Glutamatergic neuron (in vitro differentiated cells): ENCODE results near the gene CREB5. TPM values are rescaled to one million over a fixed set of nuclear protein-coding genes. Genes with fewer than 3 reads are reported as not detected.
A peak's percentile ranks its signal among the peaks of the same experiment; 100 is the strongest.

Experiments
- DNase-seq: peaks from one replicate; pipeline ENCODE4 v3.0.0; 2022
- H3K27ac Mint-ChIP-seq: one replicate; pipeline ENCODE4 v1.8.0; 2020; ENCODE audit warnings: mild to moderate bottlenecking, mixed read lengths, inconsistent platforms; ENCODE audit not compliant: unreplicated experiment
- H3K27me3 Mint-ChIP-seq: one replicate; pipeline ENCODE4 v1.8.0; 2020; ENCODE audit warnings: mild to moderate bottlenecking, moderate library complexity, mixed read lengths, inconsistent platforms; ENCODE audit not compliant: unreplicated experiment
- H3K36me3 Mint-ChIP-seq: one replicate; pipeline ENCODE4 v1.8.0; 2020; ENCODE audit warnings: mild to moderate bottlenecking, mixed read lengths, inconsistent platforms; ENCODE audit not compliant: unreplicated experiment
- H3K4me1 Mint-ChIP-seq: one replicate; pipeline ENCODE4 v1.8.0; 2020; ENCODE audit warnings: mild to moderate bottlenecking, low read depth, mixed read lengths, inconsistent platforms; ENCODE audit not compliant: unreplicated experiment
- H3K4me3 Mint-ChIP-seq: one replicate; pipeline ENCODE4 v1.8.0; 2020; ENCODE audit warnings: mild to moderate bottlenecking, mixed read lengths, inconsistent platforms; ENCODE audit not compliant: unreplicated experiment
- H3K9me3 Mint-ChIP-seq: one replicate; pipeline ENCODE4 v1.8.0; 2020; ENCODE audit warnings: mild to moderate bottlenecking, moderate library complexity, mixed read lengths, inconsistent platforms; ENCODE audit not compliant: unreplicated experiment
- CTCF ChIP-seq: fragments of 200-600 bp; sonication (generic); IDR thresholded peaks from one replicate; pipeline ENCODE4 v1.5.0; 2021; ENCODE audit not compliant: partially characterized antibody, unreplicated experiment
- total RNA-seq: library from RNA; stranded (reverse); fragmentation: NEBNext Ultra II Directional; extraction: Animal tissue kit (Norgen Biotek cat#: 25700); gene quantifications from one replicate; pipeline ENCODE4 v1.2.1, GENCODE V29; 2021; ENCODE audit not compliant: unreplicated experiment

Gene CREB5
- total RNA-seq, 1 donor from 2014 or later, result 50.4 TPM

DNA sequence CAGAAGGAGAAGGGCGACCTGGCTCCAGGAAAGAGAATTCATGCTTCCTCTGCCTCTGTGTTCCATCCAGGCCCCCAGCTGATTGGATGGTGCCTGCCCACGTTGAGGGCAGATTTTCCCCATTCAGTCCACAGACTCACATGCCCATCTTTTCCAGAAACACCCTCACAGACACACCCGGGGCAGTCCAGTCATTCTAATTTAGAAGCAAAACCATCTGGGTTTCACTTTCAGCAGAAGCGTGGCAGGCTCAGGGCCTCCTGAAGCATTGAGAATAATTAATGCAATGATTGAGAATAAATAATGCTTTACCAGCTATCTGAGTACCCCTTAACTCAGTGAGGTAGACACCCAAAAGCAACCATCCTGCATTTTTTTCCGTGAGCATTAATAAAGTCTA is 30.2 kb upstream of the CREB5 start:
- Mint-ChIP-seq H3K4me1 (no peaks in the 10 kb centered on the region), H3K27ac (no peak overlapping the region), H3K9me3 (no peaks in the 10 kb centered on the region), H3K4me3 (no peak overlapping the region), H3K27me3 (peaks cover 2% of the 10 kb centered on the region), H3K36me3 (no peaks in the 10 kb centered on the region)
- DNase-seq, result no peak
- no peak for TF ChIP-seq CTCF

DNA sequence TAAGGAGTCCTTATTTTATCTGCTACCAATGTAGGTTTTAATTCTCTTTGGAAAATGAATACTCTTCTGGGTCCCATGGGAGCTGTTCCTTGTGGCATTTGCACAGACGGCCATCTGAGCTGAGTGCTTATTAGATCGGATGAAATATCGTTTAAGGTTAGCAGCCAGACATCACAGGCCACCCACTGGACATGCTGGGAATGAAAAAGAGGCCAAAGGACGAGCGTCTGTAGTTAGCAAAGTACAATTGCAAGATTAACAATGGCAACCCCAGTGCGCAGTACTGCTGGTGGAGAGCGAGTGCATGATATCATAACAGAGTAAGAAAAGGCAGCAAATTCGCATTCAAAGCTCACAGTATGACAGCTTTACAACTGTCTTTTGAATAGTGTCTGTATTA is 28.3 kb upstream of the CREB5 start:
- Mint-ChIP-seq H3K4me1 (no peaks in the 10 kb centered on the region), H3K27me3 (peaks cover 2% of the 10 kb centered on the region), H3K9me3 (no peaks in the 10 kb centered on the region), H3K36me3 (no peaks in the 10 kb centered on the region), H3K27ac (no peak overlapping the region), H3K4me3 (no peak overlapping the region)
- TF ChIP-seq CTCF, result peak; percentile 29
- DNase-seq, result peak; percentile 29

DNA sequence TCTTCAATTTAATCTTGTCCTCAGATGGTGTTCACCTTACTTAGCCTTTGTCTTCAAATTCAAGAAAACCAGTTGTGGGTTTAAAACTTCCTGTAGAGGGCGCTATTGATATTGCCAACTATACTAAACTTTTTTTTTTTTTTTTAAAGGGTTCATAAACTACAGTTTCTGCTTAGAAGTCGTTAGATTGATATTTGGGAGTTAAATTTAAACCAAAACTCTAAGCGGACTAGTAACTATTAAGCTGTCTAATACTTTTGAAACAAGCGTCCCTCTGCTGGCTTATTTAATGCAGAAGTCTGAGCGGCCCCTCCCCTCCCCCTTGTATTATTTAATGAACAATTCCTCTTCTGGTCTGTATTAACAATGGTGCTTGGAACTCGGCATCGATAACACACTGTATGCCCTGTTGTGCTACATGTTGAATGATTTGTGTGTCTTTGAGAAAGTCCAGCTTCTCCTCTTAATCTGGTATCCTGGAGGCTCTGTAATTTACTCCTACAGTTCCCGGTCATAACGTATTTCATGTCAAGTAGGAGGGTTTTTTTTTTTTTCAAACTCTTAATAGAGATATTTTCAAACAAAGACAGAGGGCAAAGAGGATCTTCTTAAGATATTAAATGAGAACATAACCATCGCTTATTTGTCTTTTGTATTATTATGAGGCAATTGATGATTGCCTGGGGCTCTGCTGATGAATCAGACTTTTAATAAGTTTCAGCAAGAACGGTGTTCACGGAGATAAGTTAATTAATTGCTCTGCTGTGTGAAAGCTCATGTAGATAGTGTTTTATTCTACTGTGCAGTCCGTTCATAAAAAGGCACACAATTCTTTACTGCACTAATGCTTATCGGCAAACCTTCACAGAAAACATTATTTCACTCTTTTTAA is 22.6 kb upstream of the CREB5 start:
- TF ChIP-seq CTCF, result peak; percentile 87
- H3K36me3 Mint-ChIP-seq, result no peaks in the 10 kb centered on the region
- DNase-seq, result no peak
- no peaks in the 10 kb centered on the region for H3K27me3 Mint-ChIP-seq
- peaks cover 4% of the 10 kb centered on the region for H3K4me1 Mint-ChIP-seq
- no peak overlapping the region for H3K27ac Mint-ChIP-seq
- no peaks in the 10 kb centered on the region for H3K9me3 Mint-ChIP-seq
- no peak overlapping the region for H3K4me3 Mint-ChIP-seq

DNA sequence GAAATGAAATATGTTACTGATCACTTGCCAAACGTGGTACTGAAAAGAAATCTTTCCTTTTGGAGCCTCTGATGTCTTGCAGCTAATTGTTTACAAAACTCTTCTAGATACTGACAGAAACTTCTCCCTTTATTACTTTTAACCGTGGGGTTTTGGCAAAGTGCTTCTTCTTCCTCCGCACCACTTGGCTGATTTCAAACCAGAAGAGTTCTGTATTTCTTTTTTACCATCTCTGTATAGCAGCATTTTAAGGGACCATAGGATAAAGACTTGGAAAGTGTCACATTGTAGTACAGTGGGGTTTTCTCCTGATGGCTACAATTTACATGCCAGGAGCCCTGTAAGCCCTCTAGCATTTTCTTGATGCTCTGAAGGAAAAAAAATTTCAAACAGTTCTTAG is 21.9 kb upstream of the CREB5 start:
- no peak for DNase-seq

More for the DNA sequence above, 21.9 kb upstream of the CREB5 start:
- no peaks in the 10 kb centered on the region for H3K9me3 Mint-ChIP-seq
- no peaks in the 10 kb centered on the region for H3K36me3 Mint-ChIP-seq
- no peaks in the 10 kb centered on the region for H3K27me3 Mint-ChIP-seq
- H3K27ac Mint-ChIP-seq, result no peak overlapping the region
- TF ChIP-seq CTCF, result no peak
- peaks cover 4% of the 10 kb centered on the region for H3K4me1 Mint-ChIP-seq
- no peak overlapping the region for H3K4me3 Mint-ChIP-seq
